Measurements from ENCODE around the gene TRPV3. TPM values are rescaled to one million over a fixed set of nuclear protein-coding genes. Genes with fewer than 3 reads are reported as not detected.
"Not testable (repeated sequence)": the region's sequence is repeated elsewhere in the genome, so short reads cannot be mapped to it uniquely, and the experiment has no call there.

The TRPV3 gene
- total and polyA plus RNA-seq, 4 donors: 0.10 to 0.91 (median 0.33) TPM

- WGBS, 2 donors: 73 to 76% methylated on average over 9 of the region's 9 CpGs
- H3K27ac ChIP-seq (ENCODE audit: low read depth in 1 of 2, low read length in 1 of 2): no peak overlapping the region
- no peaks in the 10 kb centered on the region for H3K9me3 ChIP-seq (ENCODE audit: control insufficient read depth in 4 of 4, insufficient read depth in 3 of 4, low read length in 3 of 4)
- H3K36me3 ChIP-seq (ENCODE audit: control insufficient read depth in 4 of 4, insufficient read depth in 4 of 4, low read length in 4 of 4): peaks cover 0 to 2% (median 0%) of the 10 kb centered on the region in 4 donors
- H3K4me1 ChIP-seq (ENCODE audit: control insufficient read depth in 5 of 5, insufficient read depth in 5 of 5, low read length in 5 of 5): peaks cover 0 to 24% (median 7%) of the 10 kb centered on the region in 5 donors
- H3K4me3 ChIP-seq: no peak overlapping the region
- no peak for TF ChIP-seq CTCF (IDR thresholded peaks at IDR 0.05; ENCODE audit: control extremely low read depth, extremely low read depth)
- no peaks in the 10 kb centered on the region for H3K27me3 ChIP-seq (ENCODE audit: control insufficient read depth in 3 of 3, insufficient read depth in 3 of 3, low read length in 2 of 3)
- ATAC-seq (ENCODE audit: insufficient read depth, low FRiP score) (no peak), DNase-seq (no peak)
- H3K9ac ChIP-seq (ENCODE audit: insufficient read depth in 1 of 2, low read length in 2 of 2): no peak overlapping the region
Observed at GRCh38 chr17:3514873-3515272, 42.7 kb downstream of the TRPV3 start.

GRCh38 chr17:3514167-3514566 lies 43.4 kb downstream of the TRPV3 start:
- not testable (repeated sequence) for DNase-seq; ATAC-seq (ENCODE audit: insufficient read depth, low FRiP score); H3K4me3 ChIP-seq; H3K27ac ChIP-seq (ENCODE audit: low read depth in 1 of 2, low read length in 1 of 2); H3K9me3 ChIP-seq (ENCODE audit: control insufficient read depth in 4 of 4, insufficient read depth in 3 of 4, low read length in 3 of 4); H3K9ac ChIP-seq (ENCODE audit: insufficient read depth in 1 of 2, low read length in 2 of 2); H3K27me3 ChIP-seq (ENCODE audit: control insufficient read depth in 3 of 3, insufficient read depth in 3 of 3, low read length in 2 of 3); H3K36me3 ChIP-seq (ENCODE audit: control insufficient read depth in 4 of 4, insufficient read depth in 4 of 4, low read length in 4 of 4)
- peaks cover 0 to 24% (median 7%) of the 10 kb centered on the region in 5 donors for H3K4me1 ChIP-seq (ENCODE audit: control insufficient read depth in 5 of 5, insufficient read depth in 5 of 5, low read length in 5 of 5)
- WGBS, 2 donors: 90 to 94% methylated on average over 11 of the region's 11 CpGs

GRCh38 chr17:3513305-3514035 lies 44.1 kb downstream of the TRPV3 start:
- ATAC-seq (ENCODE audit: insufficient read depth, low FRiP score) (no peak), DNase-seq (no peak)
- Histone ChIP-seq H3K27me3 (ENCODE audit: control insufficient read depth in 3 of 3, insufficient read depth in 3 of 3, low read length in 2 of 3) (no peaks in the 10 kb centered on the region), H3K9ac (ENCODE audit: insufficient read depth in 1 of 2, low read length in 2 of 2) (no peak overlapping the region), H3K9me3 (ENCODE audit: control insufficient read depth in 4 of 4, insufficient read depth in 3 of 4, low read length in 3 of 4) (no peaks in the 10 kb centered on the region), H3K4me3 (no peak overlapping the region), H3K27ac (ENCODE audit: low read depth in 1 of 2, low read length in 1 of 2) (peak overlapping the region in 1 of 2 donors; percentile 89), H3K36me3 (ENCODE audit: control insufficient read depth in 4 of 4, insufficient read depth in 4 of 4, low read length in 4 of 4) (peaks cover 0 to 2% (median 0%) of the 10 kb centered on the region in 4 donors), H3K4me1 (ENCODE audit: control insufficient read depth in 5 of 5, insufficient read depth in 5 of 5, low read length in 5 of 5) (peaks cover 0 to 24% (median 7%) of the 10 kb centered on the region in 5 donors)
- WGBS, 2 donors: 84 to 93% methylated on average over 23 of the region's 23 CpGs
- TF ChIP-seq CTCF (IDR thresholded peaks at IDR 0.05; ENCODE audit: control extremely low read depth, extremely low read depth): no peak

GRCh38 chr17:3512505-3513171 lies 45.0 kb downstream of the TRPV3 start:
- Histone ChIP-seq H3K4me1 (ENCODE audit: control insufficient read depth in 5 of 5, insufficient read depth in 5 of 5, low read length in 5 of 5) (peaks cover 0 to 24% (median 7%) of the 10 kb centered on the region in 5 donors), H3K36me3 (ENCODE audit: control insufficient read depth in 4 of 4, insufficient read depth in 4 of 4, low read length in 4 of 4) (peaks cover 0 to 2% (median 0%) of the 10 kb centered on the region in 4 donors), H3K27ac (ENCODE audit: low read depth in 1 of 2, low read length in 1 of 2) (peak overlapping the region in 1 of 2 donors; percentile 89), H3K9me3 (ENCODE audit: control insufficient read depth in 4 of 4, insufficient read depth in 3 of 4, low read length in 3 of 4) (no peaks in the 10 kb centered on the region), H3K9ac (ENCODE audit: insufficient read depth in 1 of 2, low read length in 2 of 2) (no peak overlapping the region), H3K4me3 (no peak overlapping the region), H3K27me3 (ENCODE audit: control insufficient read depth in 3 of 3, insufficient read depth in 3 of 3, low read length in 2 of 3) (no peaks in the 10 kb centered on the region)
- WGBS, 2 donors: 64 to 78% methylated on average over 20 of the region's 20 CpGs
- DNase-seq (peak; percentile 56 to 79 (median 61)), ATAC-seq (ENCODE audit: insufficient read depth, low FRiP score) (no peak)
- no peak for TF ChIP-seq CTCF (IDR thresholded peaks at IDR 0.05; ENCODE audit: control extremely low read depth, extremely low read depth)
